HG02642 (cell line): ENCODE data around the gene SHCBP1.
"Not testable (repeated sequence)": the region's sequence is repeated elsewhere in the genome, so short reads cannot be mapped to it uniquely, and the experiment has no call there.

ENCODE experiments used
- ATAC-seq: cut with Tn5 transposase; IDR thresholded peaks from one replicate; pipeline ENCODE4 v1.9.1; 2021; ENCODE audit warnings: mild to moderate bottlenecking; ENCODE audit not compliant: unreplicated experiment, poor library complexity

Gene SHCBP1

GRCh38 chr16:46618516-46618915, 2.7 kb downstream of the SHCBP1 start:
- ATAC-seq, result no peak

- no peak for ATAC-seq
Observed at GRCh38 chr16:46614006-46614405, 7.2 kb downstream of the SHCBP1 start.

DNA sequence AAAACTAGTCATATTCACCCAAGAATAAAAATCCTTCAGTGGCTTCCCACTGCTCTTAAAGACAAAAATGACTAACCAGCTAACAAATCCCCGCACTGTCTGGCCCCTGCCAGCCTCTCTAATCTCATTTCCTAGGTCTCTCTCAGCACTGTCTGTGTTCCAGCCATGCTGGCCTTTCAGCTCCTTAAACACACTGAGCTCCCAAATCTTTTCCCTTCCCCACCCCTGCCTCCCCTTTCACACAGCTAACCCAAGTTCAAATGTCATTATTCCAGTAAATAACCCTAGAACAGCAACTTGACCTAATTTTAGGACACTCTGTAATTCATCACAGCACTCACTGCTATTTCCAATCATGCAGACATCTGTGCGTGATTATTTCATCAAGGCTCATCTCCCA, 7.8 kb downstream of the SHCBP1 start:
- no peak for ATAC-seq

GRCh38 chr16:46612121-46612520, 9.1 kb downstream of the SHCBP1 start:
- ATAC-seq, result no peak

DNA sequence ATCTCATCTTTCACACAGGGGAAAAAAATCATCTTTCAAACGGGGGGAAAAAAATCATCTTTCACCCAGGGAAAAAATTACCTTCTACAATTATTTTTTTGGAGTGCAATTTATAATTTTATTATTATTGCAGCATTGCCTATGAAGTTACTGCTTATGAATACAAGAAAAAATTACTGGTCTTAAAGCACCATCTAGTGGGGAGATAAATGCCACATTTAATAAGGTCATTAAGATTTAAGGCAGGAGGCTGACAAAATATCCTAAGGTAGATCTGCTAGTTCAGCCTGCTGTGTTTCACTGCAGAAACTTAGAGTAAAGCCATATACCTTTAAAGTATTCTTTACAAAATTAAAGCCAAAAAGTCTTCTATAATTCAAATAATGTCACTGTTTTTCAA, 13.7 kb downstream of the SHCBP1 start:
- no peak for ATAC-seq

DNA sequence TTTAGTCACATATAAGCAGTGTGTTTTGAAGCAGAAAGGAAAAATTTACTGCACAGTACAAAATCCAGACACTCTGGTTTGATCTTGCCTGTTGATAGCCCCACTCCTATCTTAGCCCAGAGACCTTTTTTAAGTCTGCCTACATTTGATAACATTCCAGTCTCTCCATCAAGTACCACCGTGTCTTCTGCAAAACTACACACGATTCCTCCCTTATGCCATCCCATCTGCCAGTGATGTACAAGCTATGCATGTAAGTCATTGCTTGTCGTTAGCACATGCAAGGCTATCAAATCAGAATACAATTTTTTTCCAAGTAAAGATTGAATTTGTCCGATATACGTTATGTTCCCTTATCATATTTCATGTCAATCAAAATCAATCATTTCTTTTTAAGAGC, 14.9 kb downstream of the SHCBP1 start:
- no peak for ATAC-seq

DNA sequence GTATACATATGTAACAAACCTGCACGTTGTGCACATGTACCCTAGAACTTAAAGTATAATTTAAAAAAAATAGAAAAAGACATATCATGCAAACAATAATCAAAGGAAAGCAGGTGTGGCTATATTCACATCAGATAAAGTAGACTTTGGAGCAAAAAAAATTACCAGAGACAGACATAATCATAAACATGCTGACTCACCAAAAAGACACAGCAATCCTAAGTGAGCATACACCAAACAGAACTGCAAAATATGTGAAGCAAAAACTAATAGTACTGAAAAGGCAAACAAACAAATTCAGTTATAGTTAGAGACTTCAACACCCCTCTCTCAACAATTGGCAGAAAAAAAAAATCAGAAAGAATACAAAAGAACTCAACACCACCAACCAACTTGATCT, 29.9 kb downstream of the SHCBP1 start:
- no peak for ATAC-seq

DNA sequence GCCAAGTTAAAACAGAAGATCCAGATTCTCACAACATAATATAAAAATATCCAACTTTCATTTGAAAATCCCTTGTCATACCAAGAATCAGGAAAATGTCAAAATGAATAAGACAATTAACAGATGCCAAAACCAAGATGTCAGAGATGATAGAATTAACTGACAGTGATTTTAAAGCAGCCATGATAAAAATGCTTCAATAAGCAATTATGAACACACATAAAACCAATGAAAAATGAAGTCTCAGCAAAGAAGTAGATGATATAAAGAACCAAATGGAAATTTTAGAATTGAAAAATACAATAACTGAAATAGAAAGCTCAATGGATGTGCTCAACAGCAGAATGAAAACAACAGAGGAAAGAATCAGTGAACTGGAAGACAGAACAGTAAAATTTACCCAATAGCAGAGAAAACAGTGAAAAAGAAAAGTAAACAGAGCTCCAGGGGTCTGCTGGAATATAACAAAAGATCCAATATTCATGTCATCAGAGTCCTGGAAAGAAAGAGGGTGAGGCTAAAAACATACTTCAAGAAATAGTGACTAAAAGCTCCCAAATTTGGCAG, 35.1 kb downstream of the SHCBP1 start:
- no peak for ATAC-seq

- no peak for ATAC-seq
Observed at GRCh38 chr16:46583036-46583435, 38.1 kb downstream of the SHCBP1 start.

- ATAC-seq, result no peak
Observed at GRCh38 chr16:46582313-46582712, 38.9 kb downstream of the SHCBP1 start.

DNA sequence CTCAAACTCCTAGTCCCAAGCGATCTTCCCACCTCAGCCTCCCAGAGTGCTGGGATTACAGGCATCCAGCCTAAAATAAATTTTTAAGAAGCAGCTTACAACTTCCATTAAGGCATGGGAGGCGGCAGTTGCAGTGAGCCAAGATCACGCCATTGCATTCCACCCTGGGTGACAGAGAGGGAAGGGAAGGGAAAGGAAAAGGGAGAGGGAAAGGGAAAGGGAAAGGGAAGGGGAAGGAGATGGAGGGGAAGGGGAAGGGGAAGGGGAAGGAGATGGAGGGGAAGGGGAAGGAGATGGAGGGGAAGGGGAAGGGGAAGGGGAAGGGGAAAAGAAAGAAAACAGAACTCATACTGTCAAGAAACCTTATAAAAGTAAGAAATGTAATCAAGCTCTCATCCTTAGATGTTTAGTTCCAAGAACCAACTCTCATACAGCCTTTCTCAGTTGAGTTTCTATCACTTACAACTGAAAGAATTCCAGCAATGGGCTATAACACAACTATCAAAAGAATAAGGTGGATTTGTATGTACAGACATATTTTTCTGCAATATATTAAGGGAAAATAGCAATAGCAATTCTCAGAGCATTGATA, 43.1 kb downstream of the SHCBP1 start:
- ATAC-seq, result no peak

- no peak for ATAC-seq
Observed at GRCh38 chr16:46573834-46574159, 47.4 kb downstream of the SHCBP1 start.

- no peak for ATAC-seq
Observed at GRCh38 chr16:46573008-46573833, 48.0 kb downstream of the SHCBP1 start.

DNA sequence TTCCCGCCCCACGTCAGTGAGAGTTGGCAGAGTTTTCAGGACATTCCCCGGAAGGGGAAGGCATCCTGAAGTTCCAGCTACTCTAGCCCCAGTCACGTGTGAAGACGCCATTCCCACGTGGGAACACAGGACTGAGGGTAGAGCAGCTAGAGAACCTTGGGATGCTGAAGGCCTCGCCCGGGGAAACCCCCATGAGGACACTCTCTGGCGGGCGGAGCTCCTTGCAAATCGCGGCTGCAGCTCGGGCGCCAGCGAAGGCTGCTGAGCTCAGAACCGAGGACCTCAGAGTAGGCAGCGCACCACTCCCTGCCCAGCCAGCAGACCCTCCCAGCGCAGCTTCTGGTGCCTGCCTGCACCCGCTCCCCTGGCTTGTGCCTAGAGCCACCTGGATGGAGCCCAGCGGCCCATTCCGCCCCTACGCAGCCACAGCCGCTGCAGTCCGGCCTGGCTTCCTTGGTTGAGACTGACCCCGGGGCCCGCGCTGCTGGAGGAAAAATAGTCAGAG, 51.9 kb downstream of the SHCBP1 start:
- no peak for ATAC-seq

DNA sequence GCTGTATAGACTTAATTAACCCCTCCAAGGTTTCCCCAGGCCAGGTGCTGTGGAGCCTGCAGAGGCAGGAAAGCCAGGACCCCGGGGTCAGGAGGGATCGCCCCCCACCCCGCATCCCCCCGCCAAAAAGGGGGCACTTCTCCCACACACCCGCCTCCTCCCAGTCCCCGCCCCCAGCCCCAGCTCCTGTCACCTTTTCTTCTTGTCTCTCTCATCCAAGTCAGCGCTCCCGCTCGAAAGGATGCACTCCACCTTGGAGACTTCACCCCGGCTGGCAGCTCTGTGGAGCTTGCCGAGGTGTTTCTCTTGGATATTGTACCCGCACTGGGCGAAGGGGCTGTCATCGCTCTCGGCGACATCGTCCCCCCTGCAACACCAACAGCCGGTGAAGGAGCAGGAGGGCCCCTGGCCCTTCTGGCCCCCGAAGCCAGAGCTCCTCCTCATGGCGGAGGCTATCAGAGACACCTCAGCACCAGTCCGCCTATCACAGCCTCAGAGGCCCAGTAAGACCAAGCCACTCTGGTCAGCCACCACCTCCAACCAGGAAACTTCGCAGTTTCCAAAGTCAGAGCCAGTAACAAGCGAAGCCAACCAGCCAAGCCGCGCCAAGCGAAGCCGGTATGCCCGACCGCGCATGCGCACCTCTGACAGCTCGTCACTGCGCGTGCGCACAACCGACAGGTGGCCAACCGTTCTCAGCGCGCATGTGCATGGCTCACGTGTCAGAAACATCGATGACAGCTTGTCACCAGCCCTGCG, 52.5 kb downstream of the SHCBP1 start:
- ATAC-seq, result no peak

DNA sequence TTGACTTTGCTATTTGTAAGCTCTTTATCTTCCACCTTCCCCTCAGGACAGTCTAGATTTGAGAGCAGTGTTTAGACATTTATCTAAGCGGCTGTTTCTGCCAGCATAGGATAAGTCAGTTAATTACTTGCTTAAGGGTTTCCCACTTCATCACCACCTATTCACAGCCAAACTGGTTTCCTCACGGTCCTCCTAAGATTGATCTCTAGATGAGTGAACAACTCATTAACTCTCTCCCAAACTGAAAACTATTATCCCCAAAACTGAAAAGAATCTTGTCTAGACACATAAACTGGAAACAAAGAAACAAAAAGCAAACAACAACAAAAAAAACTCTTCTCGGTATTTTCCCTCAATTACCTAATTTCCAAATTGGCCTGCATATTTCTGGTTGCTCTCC, 58.2 kb downstream of the SHCBP1 start:
- no peak for ATAC-seq

DNA sequence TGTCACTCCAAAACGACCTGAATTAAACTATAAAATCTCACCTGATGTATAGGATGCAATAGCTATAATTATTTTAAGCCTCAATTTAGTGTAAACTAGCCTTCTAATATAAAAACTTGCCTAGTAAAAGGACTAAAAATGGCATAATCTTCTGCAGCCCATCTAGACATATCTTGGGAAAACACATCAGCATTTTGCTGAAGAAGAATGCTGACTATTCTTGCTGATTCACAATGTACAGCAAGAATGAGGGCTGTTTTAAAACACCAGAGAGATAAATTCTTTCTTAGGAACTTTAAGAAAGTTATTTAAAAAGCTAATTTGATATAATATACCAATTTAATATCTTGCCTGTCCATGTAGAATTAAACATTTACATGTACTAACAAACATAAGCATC, 63.2 kb downstream of the SHCBP1 start:
- ATAC-seq, result no peak

GRCh38 chr16:46555951-46556350, 65.2 kb downstream of the SHCBP1 start:
- no peak for ATAC-seq

- not testable (repeated sequence) for ATAC-seq
Observed at GRCh38 chr16:46554435-46554834, 66.7 kb downstream of the SHCBP1 start.

GRCh38 chr16:46549477-46549876, 71.7 kb downstream of the SHCBP1 start:
- no peak for ATAC-seq
